GM19455 (cell line): Measurements from ENCODE around the gene EXT2.

Experiments used
- ATAC-seq: cut with Tn5 transposase; IDR thresholded peaks from one replicate; pipeline ENCODE4 v1.9.1; 2021; ENCODE audit not compliant: unreplicated experiment

The EXT2 gene

DNA sequence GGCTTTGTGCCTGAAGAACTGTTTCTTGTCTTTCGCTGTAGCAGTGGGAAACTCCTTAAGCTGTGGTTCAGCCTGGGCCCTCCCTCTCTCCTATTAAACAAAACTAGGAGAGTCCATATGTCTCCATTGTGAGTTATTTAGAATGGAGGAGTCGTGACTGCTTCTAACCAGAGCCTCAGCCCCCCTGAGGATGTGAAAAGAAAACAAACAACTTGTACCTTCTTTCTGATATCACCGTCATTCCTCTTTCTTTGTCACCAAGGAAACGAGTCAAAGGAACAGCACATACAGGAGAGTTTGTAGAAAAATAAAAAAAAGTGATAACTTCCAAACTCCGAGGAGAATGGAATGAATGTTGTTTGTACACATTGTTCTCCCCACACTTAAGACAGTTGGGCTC, 11.6 kb upstream of the EXT2 start:
- ATAC-seq: no peak

DNA sequence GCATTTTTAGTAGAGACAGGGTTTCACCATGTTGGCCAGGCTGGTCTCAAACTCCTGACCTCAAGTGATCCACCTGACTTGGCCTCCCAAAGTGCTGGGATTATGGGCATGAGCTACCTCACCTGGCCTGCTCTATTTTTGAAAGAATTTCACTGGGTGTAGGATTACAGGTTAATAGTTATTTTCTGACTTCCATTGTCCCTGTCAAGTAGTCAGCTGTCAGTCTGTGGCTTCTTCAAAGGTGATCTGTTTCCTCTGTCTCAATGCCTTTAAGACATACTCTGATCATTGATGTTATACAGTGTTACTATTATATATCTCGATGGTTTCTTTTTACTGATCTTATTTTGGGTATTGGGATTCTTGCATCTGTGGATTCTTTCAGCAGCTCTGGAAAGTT, 10.1 kb upstream of the EXT2 start:
- no peak for ATAC-seq

DNA sequence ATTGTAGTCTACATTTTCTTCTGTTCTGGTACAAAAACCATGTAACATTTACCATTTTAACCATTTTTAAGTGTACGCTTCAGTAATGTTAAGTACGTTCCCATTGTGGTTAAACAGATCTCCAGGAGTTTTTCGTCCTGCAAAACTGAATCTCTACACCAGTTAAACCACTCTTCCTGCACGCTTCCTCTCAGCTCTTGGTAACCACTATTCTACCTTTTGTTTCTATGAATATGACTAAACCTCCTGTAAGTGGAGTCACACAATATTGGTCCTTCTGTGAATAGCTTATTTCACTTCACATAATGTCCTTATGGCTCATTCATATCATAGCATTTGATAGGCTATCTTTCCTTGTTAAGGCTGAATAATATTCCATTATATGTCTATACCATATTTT, 7.1 kb upstream of the EXT2 start:
- ATAC-seq: no peak

DNA sequence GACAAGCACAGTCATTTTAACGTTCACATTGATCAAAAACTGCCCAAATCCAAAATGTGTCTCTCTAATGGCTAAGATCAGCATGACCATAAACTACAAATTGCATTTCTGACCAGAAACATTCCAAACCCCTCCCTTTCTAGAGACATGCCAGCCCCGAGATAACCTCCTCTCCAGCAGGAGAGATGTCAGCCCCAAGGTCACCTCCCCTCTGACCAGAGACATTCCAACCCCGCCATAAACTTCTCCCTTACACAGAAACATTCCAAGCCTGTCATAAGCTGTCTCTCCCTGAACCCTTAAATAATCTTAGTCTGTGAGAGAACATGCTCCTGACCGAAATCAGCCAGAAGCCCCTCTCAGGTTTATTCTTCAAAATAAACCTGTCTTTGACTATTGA, 6.6 kb upstream of the EXT2 start:
- no peak for ATAC-seq

DNA sequence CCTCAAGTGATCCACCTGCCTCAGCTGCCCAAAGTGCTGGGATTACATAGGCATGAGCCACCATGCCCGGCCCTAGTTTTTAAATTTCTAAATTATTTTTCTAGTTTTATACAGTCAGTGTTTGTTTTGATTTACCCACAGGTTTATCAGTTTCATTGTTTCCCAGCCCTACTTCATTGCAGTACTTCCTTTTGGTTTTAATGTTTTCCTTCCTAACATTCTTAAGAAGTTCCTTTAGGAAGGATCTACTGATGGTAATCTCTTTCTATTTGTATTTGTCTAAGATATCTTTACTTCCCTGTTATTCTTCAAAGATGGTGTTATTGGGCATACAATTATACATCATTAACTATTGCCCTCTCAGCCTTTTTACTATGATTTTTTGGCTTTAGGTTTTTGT, 4.9 kb upstream of the EXT2 start:
- ATAC-seq: no peak

DNA sequence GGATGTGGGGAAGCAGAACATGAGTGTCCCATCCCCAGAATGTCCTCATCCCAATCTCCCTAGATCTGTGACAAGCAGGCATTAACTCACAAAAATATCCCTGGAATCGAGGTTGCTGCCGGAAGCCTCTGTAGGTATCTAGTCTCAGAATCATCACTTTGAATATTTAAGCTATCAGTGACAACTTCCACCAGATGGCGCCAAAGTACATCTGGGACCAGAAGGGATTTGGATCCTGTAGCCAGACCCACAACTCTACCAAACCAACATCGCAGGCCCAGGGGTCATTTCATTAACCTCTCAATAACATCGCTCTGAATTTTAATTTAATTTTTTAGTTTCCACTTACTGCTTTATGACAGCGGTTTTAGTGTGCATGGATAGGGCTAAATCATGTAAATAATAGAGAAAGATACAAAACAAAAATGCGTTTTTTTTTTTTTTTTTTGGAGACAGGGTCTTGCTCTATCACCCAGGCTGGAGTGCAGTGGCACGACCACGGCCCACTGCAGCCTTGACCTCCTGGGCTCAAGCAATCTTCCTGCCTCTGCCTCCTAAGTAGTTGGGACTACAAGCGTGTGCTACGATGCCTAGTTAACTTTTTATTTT, 1.1 kb upstream of the EXT2 start:
- ATAC-seq: no peak

DNA sequence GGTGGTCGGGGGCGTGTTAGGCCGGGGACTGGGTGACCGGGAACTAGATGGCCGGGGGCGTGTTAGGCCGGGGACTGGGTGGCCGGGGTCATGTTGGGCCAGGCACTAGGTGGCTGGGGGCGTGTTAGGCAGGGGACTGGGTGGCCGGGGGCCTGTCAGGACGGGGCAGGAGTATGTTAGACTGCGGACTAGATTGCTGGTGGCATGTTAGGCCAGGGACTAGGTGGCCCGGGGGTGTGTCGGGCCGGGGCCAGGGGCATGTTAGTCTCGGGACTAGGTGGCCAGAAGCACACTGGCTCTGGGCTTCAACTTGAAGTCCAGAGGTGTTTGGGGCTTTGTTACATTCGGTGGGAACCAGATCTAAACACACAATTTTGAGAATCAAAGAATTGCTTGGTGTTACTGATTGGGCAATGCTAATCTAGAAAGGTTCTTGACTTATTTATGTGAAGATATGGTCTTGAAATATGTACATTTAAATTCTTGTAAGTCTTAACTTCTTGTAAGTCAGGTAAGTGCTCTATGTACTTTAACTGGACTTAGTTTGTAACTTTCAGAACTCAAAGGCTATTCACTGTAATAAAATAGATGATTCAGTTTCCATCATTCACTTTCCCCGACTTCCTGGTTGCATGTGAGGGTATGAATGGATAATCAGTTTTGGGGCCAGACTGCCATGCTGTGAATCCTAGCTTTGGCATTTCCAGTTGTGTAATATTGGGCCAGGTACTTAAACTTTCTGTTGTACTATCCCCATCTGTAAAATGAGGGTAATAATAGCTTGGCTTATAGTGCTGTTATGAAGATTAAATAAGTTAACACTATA, 1.1 kb downstream of the EXT2 start:
- peak; percentile 6 for ATAC-seq

DNA sequence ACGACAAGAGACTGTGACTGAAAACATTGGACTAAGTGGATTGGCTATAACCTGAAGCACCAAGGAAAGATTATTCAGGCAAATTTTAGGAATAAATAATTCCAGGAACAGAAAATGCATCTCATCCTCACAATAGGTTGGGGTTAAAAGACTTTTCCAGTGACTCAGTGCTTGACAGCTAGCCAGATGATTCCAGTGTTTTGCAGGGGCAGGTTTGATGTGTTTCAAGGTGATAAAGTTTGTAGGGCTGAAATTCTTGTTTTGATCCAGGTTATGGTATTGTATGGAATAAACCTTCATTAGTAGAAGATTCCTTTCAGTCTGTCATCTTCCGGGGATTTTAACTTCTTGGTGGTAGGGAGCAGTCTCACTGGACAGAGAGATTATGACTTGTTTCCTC, 2.3 kb downstream of the EXT2 start:
- no peak for ATAC-seq

DNA sequence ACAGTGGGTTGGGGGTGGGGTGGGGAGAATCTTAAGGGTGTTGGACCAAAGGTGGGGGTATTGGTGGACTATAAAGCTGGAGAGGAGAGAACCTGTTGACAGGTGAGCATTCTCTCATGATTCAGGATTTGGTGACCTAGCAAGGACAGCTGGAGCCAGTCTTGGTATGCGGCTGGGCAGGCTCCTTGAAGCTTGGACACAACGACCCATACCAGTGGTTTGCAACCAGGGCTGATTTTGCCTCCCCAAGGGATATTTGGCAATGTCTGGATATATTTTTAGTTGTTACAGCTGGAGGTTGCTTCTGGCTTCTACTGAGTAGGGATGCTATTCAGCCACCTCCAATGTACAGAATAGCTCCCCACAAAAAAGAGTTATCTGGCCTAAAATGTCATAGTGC, 5.6 kb downstream of the EXT2 start:
- ATAC-seq: no peak

DNA sequence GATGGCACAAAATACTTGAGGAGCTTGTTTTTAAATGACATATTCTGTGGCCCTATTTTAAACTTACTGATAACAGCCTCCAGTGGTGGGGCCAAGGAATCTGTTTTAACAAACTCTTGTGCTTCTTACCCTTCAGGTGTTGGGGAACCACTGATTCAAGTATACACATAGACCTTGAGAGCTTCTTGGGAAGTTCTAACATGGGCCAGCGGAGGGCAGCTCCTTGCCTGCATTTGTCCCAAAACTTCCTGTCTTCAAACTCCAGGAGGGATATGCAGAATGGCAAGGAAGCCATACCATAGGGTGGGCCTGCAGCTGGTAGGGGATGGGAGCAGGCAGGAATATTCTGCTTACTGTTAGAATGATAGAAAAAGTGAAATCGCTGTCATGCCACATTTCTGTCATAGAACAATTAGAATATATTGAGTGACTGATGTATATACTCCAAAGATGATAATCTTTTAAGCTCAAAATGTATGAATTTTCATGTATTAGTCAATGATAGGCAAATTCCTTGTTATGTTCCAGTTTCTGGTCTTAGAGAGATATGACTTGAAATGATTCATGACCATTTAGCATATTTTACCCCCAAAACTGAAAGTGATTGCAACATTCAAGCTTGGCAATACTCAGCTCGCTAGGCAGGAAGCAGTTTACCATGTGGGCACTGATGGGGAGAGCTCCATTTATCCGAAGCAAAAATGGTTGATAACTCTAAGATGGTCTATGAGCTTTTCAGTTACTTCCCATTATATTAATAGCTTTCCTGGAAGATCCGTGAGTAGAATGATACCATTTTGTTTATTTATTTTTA, 9.2 kb downstream of the EXT2 start:
- ATAC-seq: no peak

DNA sequence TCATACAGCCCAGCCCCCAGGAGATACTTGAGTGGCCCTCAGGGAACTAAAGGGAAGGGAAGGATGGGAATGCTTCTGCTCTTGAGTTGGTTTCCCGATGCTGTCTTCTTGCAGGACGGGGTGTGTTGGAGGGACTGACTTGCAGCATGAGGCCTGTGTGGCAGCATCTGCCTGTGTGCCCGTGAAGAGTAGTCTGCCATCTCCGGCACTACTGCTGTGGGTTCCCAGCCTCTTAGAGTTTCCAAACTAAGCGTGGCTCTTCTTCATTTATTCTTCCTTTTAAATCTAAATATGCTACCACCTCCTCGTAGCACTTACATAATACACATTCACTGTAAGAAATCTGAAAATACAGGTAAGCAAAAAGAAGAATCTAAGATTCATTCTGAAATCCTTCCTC, 12.8 kb downstream of the EXT2 start:
- no peak for ATAC-seq

DNA sequence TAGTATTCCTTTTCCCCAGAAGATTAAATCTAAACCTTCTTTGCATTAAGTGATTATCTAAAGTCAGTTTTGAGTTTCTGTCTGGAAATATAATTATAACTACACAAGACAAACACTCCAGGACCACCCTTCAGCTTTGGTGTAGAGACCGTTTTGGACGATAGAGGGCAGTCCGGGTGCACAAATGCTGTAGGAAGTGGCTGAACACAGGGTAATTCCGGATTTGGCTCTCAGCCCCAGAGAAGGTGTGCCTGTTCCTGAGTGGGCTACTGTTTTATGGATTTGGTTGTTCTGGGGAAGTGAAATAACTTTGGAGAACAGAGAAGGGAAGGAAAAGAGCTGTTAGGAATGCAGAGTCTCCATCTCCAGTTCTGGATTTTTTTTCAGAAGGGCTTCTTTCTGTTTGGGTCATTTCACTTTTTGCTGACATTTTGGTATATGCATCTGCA, 14.8 kb downstream of the EXT2 start:
- ATAC-seq: peak; percentile 94

DNA sequence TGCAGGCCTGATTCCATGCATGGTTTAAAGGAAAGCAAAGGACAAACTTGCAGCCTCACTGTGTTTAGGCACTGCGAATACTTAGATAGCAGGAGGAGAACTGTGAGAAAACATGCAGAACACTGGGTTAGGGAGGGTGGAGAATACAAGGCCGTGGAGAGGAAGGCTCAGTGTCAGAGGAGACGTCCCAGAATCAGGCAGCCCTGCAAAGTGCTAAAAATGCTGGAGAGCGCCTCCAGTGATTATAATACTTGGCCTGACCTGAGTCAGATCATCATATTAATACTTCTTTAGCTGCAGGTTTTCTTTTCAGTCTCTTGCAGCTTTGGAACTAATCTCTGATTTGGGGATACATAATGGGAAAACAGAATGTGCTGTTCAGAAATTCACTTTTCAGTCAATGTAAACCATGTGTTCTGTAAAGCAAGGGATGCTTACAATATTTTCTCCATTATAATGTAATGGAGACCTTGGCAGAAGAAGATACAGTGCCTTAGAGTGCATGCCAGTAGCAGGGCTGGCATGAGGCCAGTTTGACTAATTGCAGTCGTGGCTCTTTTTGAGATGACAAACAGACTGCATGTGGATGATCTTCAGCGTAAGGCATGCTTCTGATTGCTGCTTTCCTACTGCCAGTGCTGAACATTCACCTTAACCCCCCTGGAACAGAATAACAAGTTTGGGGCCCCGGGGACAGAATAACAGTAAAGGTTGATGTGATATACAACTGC, 16.8 kb downstream of the EXT2 start:
- ATAC-seq: no peak

DNA sequence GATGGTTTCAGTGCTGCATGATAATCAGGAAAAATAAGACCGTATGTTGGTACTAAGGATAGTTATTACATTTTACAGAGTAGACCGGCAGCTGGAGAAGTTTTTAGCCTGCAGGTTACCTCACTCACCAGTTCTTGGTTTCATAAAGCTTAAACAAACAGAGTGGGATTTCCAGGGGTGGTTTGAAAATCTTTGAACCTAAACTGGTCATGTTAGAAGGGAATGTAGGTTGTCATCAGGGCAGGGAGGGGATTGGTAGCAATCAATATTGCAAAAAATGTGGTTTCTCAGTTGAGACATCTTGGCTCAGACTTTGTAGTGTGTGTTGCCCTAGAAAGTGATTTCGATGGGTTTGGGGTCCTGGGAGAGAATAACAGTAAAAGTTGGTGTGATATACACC, 17.5 kb downstream of the EXT2 start:
- ATAC-seq: no peak

DNA sequence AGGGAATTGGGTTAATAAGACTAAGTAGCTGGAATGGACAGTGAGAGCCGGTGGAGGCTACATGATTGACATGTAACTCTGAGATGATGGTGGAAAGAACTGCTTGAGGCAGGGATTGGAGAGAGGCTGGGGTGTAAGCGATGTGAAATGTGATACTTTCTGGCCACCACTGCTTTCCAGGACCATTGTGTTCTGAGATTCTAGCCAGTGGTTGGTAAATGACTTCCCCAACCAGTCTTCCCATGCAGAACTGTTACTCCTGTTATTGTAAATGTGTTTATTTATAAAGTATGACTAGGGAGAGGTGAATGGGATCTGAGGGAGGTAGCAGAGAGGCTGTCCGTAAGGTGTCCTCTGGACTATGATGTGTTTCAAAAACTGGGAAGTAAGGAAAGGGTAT, 18.1 kb downstream of the EXT2 start:
- no peak for ATAC-seq

DNA sequence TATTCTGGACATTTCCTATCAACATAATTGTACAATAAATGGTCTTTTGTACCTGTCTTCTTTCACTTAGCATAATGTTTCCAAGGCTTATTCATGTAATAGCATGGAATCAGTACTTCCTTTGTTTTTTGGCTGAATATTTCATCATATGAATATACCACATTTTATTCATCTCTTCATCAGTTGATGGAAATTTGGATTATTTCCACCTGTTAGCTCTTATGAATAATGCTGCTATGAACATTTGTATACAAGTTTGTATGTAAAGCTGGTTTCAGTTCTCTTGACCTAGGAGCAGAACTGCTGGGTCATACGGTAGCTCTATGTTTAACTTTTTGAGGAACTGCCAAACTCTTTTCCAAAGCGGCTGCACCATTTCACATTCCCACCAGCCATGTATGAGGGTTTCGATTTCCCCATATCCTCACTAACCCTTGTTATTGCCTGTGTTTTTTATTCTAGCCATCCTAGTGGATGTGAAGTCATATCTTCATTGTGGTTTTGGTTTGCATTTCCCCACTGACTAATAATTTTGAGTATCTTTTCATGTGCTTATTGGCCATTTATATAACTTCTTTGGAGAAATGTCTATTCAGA, 20.9 kb downstream of the EXT2 start:
- ATAC-seq: no peak

DNA sequence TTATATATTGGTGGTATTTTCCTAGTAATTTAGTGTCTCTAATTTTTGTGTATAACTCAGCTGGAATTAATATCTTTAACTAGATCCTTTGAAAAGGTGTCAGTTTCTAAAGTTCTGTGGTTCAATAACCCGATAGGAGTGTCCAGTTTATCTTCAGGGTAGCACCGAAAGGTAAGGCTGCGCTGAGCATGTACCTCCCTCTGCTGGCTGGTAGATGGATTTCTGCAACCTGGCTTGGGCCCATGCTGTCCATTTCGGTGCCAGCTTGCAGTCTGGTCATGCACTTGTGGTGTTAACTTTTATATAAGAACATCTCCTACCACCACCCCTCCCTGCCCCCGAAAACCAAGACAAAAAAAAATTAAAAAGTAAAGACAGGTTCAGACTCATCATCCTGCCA, 24.7 kb downstream of the EXT2 start:
- ATAC-seq: no peak

DNA sequence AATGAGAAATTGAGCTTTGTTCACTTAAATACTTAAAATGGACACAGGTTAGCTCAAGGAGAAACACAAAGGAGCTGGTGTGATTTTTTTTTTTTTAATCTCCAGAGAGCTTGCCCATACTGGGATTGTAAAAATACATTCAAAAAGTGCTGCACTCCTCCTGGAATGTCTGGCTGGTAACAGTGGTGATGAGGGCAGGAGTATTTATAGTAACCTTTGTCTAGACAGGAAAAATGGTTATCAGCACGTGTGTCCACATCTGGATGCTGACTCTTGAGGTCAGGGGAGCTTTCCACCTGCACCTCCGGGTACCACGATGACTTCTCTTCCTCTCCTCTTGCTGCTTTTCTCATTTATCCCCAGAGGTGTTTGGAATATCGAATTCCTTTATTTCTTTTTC, 30.1 kb downstream of the EXT2 start:
- ATAC-seq: no peak

DNA sequence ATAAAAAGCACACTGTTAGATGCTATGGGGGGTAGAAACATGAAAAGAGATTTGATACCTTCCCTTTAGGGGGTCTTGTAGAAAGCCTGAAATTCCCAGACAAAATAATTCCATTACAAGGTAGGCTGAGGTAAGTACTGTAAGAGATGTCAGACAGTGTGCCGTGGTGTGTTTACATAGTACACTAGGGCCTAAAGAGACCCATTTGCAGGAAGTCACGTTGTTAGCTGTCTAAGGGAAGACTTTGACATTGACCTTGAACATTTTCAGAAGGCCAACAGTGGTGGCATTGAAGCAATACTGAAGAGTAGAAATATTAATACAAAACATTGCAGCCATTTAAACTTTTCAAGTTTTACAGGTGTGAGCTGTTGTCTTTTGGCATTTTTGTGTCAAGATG, 30.8 kb downstream of the EXT2 start:
- no peak for ATAC-seq

DNA sequence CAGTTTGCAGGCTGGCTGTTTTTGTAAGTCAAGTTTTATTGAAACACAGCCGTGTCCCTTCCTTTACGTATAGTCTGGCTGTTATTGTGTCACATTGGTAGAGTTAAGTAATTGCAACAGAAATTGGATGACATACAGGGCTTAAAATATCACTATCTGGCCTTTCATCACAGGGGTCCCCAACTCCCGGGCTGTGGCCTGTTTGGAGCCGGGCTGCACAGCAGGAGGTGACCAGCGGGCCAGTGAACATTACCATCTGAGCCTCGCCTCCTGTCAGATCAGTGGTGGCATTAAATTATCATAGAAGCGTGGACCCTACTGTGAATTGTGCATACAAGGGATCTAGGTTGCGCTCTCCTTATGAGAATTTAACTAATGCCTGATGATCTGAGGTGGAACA, 31.7 kb downstream of the EXT2 start:
- ATAC-seq: no peak

DNA sequence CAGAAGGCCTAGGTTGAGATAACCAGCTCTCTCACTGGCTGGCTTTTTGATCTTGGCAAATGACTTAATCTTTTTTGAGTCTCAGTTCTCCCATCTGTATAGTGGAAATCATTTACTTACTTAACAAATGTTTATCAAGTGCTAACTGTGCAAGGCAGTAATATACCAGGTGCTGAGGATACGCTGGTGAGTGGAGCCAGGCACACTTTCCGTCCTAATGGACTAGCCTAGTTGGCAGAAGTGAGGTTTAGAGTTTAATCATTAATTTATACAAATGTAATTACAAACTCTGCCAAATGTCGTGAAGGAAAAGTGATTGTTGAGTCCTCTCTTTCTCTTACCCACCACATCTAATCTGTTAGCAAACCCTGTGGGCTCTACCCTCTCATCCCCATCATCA, 33.3 kb downstream of the EXT2 start:
- ATAC-seq: no peak
